ENCODE results near the gene LRBA.
A peak's percentile ranks its signal among the peaks of the same experiment; 100 is the strongest.
"Not testable (repeated sequence)": the region's sequence is repeated elsewhere in the genome, so short reads cannot be mapped to it uniquely, and the experiment has no call there.

LRBA gene

GRCh38 chr4:150557811-150558210 is 457.3 kb downstream of the LRBA start:
- DNase-seq, result not testable (repeated sequence)

- DNase-seq, result no peak
Observed at GRCh38 chr4:150547154-150547838, 467.8 kb downstream of the LRBA start.

- DNase-seq, result no peak
Observed at GRCh38 chr4:150546286-150546685, 468.8 kb downstream of the LRBA start.

- DNase-seq, result no peak
Observed at GRCh38 chr4:150543042-150543441, 472.0 kb downstream of the LRBA start.

- no peak for DNase-seq
Observed at GRCh38 chr4:150541681-150542080, 473.4 kb downstream of the LRBA start.

- DNase-seq, result no peak
Observed at GRCh38 chr4:150540959-150541360, 474.1 kb downstream of the LRBA start.

- DNase-seq, result no peak
Observed at GRCh38 chr4:150540536-150540935, 474.5 kb downstream of the LRBA start.

- DNase-seq, result not testable (repeated sequence)
Observed at GRCh38 chr4:150537911-150538310, 477.2 kb downstream of the LRBA start.

GRCh38 chr4:150534818-150535217 is 480.3 kb downstream of the LRBA start:
- no peak for DNase-seq

GRCh38 chr4:150533673-150534072 is 481.4 kb downstream of the LRBA start:
- no peak for DNase-seq

GRCh38 chr4:150525321-150525868 is 489.7 kb downstream of the LRBA start:
- DNase-seq, result no peak

- DNase-seq, result peak; percentile 60
Observed at GRCh38 chr4:150518559-150518958, 496.5 kb downstream of the LRBA start.

GRCh38 chr4:150515135-150515534 is 499.9 kb downstream of the LRBA start:
- no peak for DNase-seq

- no peak for DNase-seq
Observed at GRCh38 chr4:150514709-150515108, 500.4 kb downstream of the LRBA start.

GRCh38 chr4:150510176-150510865 is 504.8 kb downstream of the LRBA start:
- DNase-seq, result peak; percentile 80

GRCh38 chr4:150507656-150508055 is 507.4 kb downstream of the LRBA start:
- not testable (repeated sequence) for DNase-seq

- DNase-seq, result peak; percentile 22
Observed at GRCh38 chr4:150501983-150502382, 513.1 kb downstream of the LRBA start.

GRCh38 chr4:150501009-150501727 is 513.9 kb downstream of the LRBA start:
- DNase-seq, result peak; percentile 84

- no peak for DNase-seq
Observed at GRCh38 chr4:150497612-150498011, 517.5 kb downstream of the LRBA start.

GRCh38 chr4:150495550-150495949 is 519.5 kb downstream of the LRBA start:
- no peak for DNase-seq

GRCh38 chr4:150493851-150494250 is 521.2 kb downstream of the LRBA start:
- DNase-seq, result no peak

GRCh38 chr4:150491132-150492049 is 523.7 kb downstream of the LRBA start:
- DNase-seq, result no peak
